ENCODE measurements around the gene DLD.
"Not testable (repeated sequence)": the region's sequence is repeated elsewhere in the genome, so short reads cannot be mapped to it uniquely, and the experiment has no call there.

DLD gene

GRCh38 chr7:107946451-107946850 is 55.5 kb downstream of the DLD start:
- no peak for DNase-seq

DNA sequence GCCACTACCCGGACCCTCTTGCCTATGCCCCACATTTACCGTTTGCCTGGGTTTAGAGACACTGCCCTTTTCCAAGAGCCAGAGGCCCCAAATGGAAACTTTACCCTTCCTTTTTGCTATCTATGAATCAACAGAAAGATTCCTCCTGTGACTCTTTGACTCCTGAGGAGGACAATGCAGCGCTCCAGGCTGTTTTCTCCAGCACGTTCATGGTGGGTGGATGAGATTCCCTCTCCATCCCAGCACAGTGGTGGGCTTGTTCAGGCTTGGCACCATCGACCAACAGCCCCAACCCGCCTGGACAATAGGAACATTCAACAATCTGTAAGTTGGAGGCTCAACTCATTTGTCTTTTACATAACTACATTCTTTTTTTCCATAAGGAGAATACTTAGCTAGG is 55.9 kb downstream of the DLD start:
- no peak for DNase-seq

DNA sequence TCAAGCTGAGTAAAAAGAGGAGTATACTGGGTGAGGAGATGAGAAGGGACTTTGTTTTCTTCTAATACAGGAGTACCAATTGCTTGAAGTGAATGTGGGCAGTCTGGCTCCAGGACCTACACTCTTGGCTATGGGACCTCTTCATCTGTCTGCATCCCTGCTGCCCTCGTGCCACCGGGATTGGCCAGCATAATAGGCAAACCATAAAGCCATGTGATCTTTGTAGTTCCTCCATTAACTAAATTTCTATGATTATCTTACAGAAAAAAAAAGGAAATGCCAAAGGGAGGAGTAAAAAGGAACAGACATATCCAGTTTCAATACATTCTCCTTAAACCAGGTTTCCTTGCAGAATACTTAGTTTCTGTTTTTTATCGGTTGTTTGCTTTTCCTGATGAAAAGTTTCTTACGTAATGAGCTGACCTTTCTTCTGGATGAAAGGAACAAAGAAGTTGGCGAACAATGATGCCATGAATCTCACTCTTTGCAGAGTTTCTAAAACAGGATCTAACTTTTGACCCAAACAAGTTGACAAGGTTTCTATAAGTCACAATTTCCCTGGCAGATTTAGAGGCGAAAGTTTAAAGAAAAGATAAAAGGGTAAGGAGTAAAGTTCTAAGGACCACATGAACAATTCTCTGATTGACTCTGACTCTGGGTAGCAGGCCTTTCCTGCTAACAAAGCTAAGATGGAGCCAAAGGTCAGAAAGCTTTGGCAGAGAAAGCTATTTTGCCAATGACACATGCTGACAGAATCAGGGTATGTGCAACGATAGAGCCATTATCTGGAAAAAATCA is 57.9 kb downstream of the DLD start:
- no peak for DNase-seq

DNA sequence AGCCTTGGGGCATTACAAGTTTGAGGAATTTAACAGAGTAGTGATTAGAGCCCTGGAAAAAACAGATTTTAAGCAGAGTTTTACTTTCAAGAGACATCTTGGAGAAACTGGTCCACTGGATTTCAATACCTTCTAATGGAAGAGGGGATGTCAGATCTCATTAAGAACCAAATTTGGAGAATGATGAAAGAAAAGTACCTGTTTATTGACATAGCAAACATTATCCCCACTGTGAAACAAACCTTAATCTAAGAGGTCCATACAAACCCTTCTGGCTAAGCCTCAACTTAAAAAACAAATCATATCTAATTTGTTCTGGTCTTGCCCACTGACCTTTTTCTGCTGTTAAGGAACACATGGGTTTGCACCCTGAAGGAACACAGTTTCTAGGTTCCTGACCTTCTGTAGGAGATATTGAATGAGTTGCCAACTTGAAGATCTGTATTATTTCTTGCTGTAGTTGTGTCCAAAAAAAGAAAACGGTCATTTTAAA is 58.5 kb downstream of the DLD start:
- DNase-seq: no peak

DNA sequence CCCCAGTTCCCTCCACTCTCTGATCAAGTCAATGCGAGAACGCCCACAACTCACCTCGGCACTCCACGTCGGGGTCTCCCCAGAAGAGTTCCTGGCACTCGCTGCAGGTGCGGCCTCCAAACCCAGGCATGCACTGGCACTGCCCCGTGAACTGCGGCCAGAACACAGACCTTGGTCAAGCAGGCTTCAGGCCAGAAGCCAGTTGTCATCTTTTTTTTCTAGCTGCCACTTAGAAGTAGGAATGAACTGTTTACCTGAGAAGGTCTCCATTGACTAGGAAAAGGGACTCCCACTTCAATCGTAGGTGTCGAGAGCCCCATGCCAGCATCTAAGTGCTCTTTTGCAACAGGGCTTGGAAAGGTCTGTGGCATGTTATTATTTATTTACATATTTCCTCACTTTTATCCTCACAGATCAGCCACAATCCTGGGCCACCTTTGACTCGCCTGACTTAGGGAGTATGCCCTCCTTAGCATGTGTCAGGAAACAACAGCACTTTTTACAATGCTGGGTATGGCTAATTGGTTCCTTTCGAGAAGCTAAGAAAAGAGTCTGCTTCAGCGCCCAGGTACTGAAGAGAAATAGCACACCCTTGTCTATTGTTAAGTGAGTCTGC is 60.3 kb downstream of the DLD start:
- no peak for DNase-seq

GRCh38 chr7:107951896-107952295 is 60.9 kb downstream of the DLD start:
- no peak for DNase-seq

GRCh38 chr7:107953265-107953923 is 62.4 kb downstream of the DLD start:
- no peak for DNase-seq

- DNase-seq: no peak
Observed at GRCh38 chr7:107953924-107954303, 62.9 kb downstream of the DLD start.

- no peak for DNase-seq
Observed at GRCh38 chr7:107955394-107955793, 64.4 kb downstream of the DLD start.

DNA sequence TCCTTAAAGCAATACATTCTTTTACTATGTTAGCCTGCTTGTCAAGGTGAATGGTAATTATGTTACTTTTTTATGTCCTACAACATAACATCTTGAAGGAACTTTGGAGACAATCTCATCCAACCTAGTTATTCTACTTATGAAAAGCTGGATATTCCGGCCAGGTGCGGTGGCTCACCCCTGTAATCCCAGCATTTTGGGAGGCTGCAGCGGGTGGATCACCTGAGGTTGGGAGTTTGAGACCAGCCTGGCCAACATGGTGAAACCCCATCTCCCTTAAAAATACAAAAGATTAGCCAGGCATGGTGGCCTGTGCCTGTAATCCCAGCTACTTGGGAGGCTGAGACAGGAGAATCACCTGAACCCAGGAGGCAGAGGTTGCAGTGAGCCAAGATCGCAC is 66.0 kb downstream of the DLD start:
- not testable (repeated sequence) for DNase-seq

DNA sequence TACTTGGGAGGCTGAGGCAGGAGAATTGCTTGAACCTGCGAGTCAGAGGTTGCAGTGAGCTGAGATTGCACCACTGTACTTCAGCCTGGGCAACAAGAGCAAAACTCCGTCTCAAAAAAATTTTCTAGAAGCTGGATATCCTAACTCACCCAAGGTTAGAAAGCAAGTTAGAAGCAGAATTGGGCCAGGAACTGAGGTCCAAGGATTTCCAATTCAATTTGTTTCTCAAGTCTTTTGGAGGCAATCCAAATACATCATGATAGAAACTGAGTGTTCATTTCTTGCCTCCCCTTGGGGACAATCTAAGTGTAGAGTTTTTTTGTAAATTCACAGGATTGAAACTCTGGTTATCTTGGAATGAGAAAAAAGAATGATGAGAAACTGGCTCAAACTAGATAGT is 66.5 kb downstream of the DLD start:
- DNase-seq: no peak

- no peak for DNase-seq
Observed at GRCh38 chr7:107958764-107959526, 68.0 kb downstream of the DLD start.

DNA sequence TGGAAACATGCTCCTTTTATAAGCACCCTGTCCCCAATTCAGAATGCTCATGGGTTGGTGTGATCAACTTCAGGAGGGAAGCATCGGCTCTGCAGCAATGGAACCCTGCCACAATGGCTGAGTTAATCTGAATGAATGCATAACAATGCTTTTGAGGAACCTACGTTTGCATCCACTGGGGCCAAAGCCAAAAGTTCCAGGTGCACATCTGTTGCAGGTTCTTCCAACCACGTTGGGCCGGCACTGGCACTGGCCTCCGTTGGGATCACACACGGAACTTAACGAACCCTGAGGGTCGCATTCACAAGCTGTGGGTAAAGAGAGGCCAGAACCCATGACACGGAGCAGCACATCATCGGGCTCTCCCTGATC is 68.5 kb downstream of the DLD start:
- DNase-seq: no peak

GRCh38 chr7:107960272-107960671 is 69.3 kb downstream of the DLD start:
- DNase-seq: no peak

DNA sequence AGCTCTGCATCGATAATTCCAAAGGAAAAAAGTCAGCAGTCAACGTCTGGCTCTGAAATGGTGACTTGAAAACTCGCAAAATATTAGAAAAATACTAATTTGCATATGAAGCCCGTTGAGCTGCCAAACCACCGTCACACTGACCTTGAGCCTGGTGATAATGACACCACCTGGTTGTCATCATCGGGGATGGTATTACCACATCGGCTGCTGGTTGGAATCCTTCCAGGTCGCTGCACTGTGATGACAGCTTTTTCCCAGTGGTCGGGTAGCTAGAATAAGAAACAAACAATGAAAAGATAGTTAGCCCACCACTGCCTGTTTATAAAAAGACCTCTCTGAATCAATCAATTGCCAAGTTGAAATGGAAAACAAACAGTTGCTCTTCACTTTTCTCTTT is 70.4 kb downstream of the DLD start:
- DNase-seq: no peak

DNA sequence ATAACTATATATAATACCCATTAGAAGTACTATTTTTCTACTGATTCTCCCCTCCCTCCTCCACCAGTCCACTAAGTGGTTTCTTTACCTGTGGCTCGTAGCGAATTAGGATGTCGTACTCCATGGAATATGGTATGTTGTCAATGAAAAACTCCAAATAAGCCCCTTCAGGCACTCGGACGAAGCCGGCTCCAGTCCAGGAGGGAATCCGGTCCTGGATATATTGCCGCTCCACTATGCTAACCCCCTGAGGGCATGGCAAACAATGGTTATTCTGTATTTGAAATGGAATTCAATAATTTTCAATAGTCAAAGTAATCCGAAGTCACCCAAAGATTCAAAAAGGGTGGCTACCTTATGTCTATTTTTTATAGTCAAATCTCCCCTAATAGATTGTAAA is 71.8 kb downstream of the DLD start:
- no peak for DNase-seq

DNA sequence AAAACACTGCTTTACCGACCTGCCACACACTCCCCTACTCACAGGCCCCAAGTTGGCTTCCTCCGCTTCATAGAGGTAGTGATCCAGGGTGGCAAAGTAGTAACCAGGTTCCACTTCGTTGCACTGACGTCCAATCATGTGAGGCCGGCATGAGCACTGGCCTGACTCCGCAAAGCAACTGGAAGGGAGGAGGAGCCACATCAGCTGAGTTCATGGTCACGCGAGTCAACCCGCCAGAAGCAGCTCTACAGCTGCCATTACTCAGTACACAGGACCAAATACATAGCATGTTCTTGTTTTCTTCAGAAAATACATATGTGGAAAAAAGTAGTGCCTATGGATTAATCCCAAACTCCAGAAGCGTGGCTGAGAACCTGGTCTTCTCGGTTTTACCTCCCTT is 73.5 kb downstream of the DLD start:
- DNase-seq: no peak

- no peak for DNase-seq
Observed at GRCh38 chr7:107966711-107967110, 75.7 kb downstream of the DLD start.

DNA sequence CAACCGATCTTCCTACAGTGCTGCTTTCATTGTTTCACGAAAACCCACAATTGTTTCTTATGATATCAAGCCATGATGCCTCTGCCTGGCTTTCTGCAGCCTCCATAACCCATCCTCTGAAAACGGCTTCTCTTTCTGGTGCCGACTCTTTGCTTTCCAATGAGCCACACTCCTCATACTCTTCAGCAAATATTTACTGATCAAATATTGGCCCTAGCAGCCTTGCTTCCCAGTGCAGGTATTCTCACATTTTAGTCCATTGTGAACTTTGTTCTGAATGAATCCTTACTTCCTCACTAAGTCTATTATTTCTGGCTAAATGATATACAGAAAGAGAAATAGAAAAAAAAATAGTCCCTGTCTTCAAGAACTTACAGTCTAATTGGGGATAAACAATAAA is 76.4 kb downstream of the DLD start:
- DNase-seq: no peak

- no peak for DNase-seq
Observed at GRCh38 chr7:107968449-107968848, 77.5 kb downstream of the DLD start.

DNA sequence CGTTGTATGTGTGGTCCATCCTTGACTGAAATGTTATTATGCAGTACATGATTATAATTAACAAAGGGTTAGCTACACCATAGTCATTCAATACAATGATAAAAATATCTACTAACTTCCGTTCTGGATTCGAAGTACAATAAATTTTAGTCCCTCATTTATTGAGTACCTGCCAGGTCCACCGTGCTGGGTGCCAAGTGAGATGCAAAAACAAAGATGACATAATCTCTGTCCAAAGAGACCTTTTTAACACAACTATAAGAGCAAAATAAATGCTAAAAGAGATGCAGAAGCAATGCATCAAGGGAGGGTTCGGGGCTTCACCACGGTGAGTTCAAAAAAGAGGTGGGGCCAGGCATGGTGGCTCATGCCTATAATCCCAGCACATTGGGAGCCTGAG is 78.9 kb downstream of the DLD start:
- no peak for DNase-seq

All from activated CD4-positive, alpha-beta T cell treated with anti-CD3 and anti-CD28 coated beads, Interleukin-2, amount 50 U/mL, for 48 hours (primary cell).